PC-9 (cell line): ENCODE data around the gene CCDC86. TPM values are rescaled to one million over a fixed set of nuclear protein-coding genes. Genes with fewer than 3 reads are reported as not detected.

ENCODE experiments used
- BruUV-seq: library from RNA; stranded (reverse); fragments of 400-500 nt; replicated peaks from 2 replicates; lab custom pipeline; 2021; lab: Mats Ljungman, UMichigan
- CTCF ChIA-PET: fragments of 300-600 bp; sonication (Branson Sonifier 250); formaldehyde crosslinking; loops from one replicate; lab custom pipeline; 2022; ENCODE audit warnings: antibody characterized with exemption; lab: Charles Lee
- POLR2A ChIA-PET: fragments of 300-600 bp; sonication (Branson Sonifier 250); formaldehyde crosslinking; loops from one replicate; lab custom pipeline; 2022; ENCODE audit warnings: antibody characterized with exemption; ENCODE audit not compliant: unreplicated experiment; lab: Charles Lee
- DNase-seq, 2 experiments: peaks; one replicate each; pipeline versions ENCODE4 v3.0.0 to v3.0.0-alpha.2; 2015 to 2022; ENCODE audit warnings: mixed read lengths in 1 of 2
- H2AFZ ChIP-seq: fragments of 200-600 bp; sonication (generic); 2 replicates; pipeline ENCODE4 v1.8.1; 2017; ENCODE audit warnings: antibody characterized with exemption
- H3F3A ChIP-seq: fragments of 200-600 bp; sonication (generic); 2 replicates; pipeline ENCODE4 v1.8.1; 2017; ENCODE audit warnings: antibody characterized with exemption, mild to moderate bottlenecking, low read depth; ENCODE audit not compliant: insufficient read depth
- H3K27ac ChIP-seq: fragments of 200-600 bp; sonication (generic); 2 replicates; pipeline ENCODE4 v1.6.1; 2016; ENCODE audit warnings: mixed run types
- H3K27me3 ChIP-seq: fragments of 200-600 bp; sonication (generic); 2 replicates; pipeline ENCODE4 v1.6.1; 2016; ENCODE audit warnings: low read depth, mixed run types; ENCODE audit not compliant: insufficient read depth
- H3K36me3 ChIP-seq: fragments of 200-600 bp; sonication (generic); 2 replicates; pipeline ENCODE4 v1.6.1; 2016; ENCODE audit warnings: low read depth, mixed run types
- H3K4me1 ChIP-seq: fragments of 200-600 bp; sonication (generic); replicated peaks from 2 replicates; pipeline ENCODE4 v1.6.1; 2016; ENCODE audit warnings: mixed run types; ENCODE audit not compliant: insufficient read depth
- H3K4me2 ChIP-seq: fragments of 200-600 bp; sonication (generic); 2 replicates; pipeline ENCODE4 v1.6.1; 2017; ENCODE audit warnings: mixed run types
- H3K4me3 ChIP-seq: fragments of 200-600 bp; sonication (generic); 2 replicates; pipeline ENCODE4 v1.6.1; 2016; ENCODE audit warnings: mixed run types
- H3K79me2 ChIP-seq: fragments of 200-600 bp; sonication (generic); 2 replicates; pipeline ENCODE4 v1.6.1; 2017; ENCODE audit warnings: low read depth, mixed run types
- H3K9me2 ChIP-seq: fragments of 200-600 bp; sonication (generic); 2 replicates; pipeline ENCODE4 v1.8.1; 2017; ENCODE audit warnings: mild to moderate bottlenecking; ENCODE audit not compliant: insufficient read depth
- H3K9me3 ChIP-seq: fragments of 200-600 bp; sonication (generic); 2 replicates; pipeline ENCODE4 v1.8.1; 2016; ENCODE audit warnings: low read depth; ENCODE audit not compliant: insufficient read depth
- H4K20me1 ChIP-seq: fragments of 200-600 bp; sonication (generic); 2 replicates; pipeline ENCODE4 v1.8.1; 2017; ENCODE audit not compliant: insufficient read depth
- CTCF ChIP-seq: fragments of 200-600 bp; sonication (generic); conservative IDR thresholded peaks from 2 replicates; pipeline ENCODE4 v1.6.1; 2017; ENCODE audit warnings: mixed run types, antibody characterized with exemption, mild to moderate bottlenecking, moderate library complexity
- EZH2 ChIP-seq: fragments of 200-600 bp; sonication (generic); IDR thresholded peaks from 2 replicates; pipeline ENCODE4 v1.8.0; 2017; ENCODE audit warnings: antibody characterized with exemption, low read depth
- intact Hi-C: fragments of 100-400 bp; cut with micrococcal nuclease; formaldehyde crosslinking; loops from one replicate; pipeline ENCODE4 v1.10.0; 2022; ENCODE audit not compliant: unreplicated experiment
- total RNA-seq: library from RNA; stranded (reverse); gene quantifications from 2 replicates; pipeline ENCODE4 v1.2.3, GENCODE V29; 2021

CCDC86 gene
- total RNA-seq, 1 experiment from 2014 or later = 35.6 TPM

- peaks cover 18% of the 10 kb centered on the region for H3K36me3 ChIP-seq
- DNase-seq = no peak
- TF ChIP-seq CTCF (no peak), EZH2 (no peak)
- no peaks in the 10 kb centered on the region for H3K4me1 ChIP-seq
- ChIA-PET POLR2A (no interaction called here), CTCF (no interaction called here)
- no TSS peak for BruUV-seq
- no peak overlapping the region for H3K4me2 ChIP-seq
- no peaks in the 10 kb centered on the region for H3K79me2 ChIP-seq
- H3K9me3 ChIP-seq = no peaks in the 10 kb centered on the region
- H3F3A ChIP-seq = no peaks in the 10 kb centered on the region
- H3K4me3 ChIP-seq = no peak overlapping the region
- no peaks in the 10 kb centered on the region for H3K9me2 ChIP-seq
- H3K27me3 ChIP-seq = no peaks in the 10 kb centered on the region
- intact Hi-C loops = no loop called here
- H4K20me1 ChIP-seq = no peaks in the 10 kb centered on the region; the same call in 1 of the 2 replicates
- no peak overlapping the region for H2AFZ ChIP-seq
- H3K27ac ChIP-seq = no peak overlapping the region
Measured at GRCh38 chr11:60852982-60853950, 11.4 kb downstream of the CCDC86 start.

DNA sequence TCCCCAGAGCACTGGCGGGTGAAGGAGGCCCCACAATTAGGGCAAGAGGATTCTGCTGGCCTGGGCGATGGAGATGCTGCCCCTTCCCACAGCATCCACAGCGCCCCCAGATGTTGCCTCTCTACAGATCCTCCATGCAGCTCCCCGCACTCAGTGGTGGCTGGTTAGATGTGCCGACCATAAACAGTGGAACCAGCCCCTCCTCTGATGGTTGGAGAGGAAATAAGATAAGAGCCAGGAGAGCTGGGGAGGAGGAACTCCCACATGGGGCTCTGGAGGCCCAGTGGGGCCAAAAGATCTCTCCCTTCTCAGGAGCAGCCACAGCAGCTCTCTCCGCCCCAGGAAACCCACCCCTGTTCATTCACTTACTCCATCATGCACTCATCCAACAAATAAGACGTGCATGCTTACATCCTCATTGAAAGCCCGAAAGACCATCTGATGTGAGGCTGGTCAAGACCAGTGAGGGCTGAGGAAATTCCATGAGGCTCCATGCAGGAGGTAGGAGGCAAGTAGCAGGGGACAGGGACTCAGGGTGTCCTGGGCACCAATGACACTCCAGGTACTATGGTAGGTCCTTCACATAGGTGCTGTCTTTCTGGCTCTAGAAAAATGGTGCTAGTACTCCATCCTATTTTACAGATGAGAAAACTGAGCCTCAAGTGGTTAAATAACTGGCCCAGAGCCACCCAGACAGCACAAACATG is 12.4 kb downstream of the CCDC86 start:
- no peak overlapping the region for H3K4me2 ChIP-seq
- no TSS peak for BruUV-seq

More for the DNA sequence above, 12.4 kb downstream of the CCDC86 start:
- intact Hi-C loops = no loop called here
- H3K27me3 ChIP-seq = no peaks in the 10 kb centered on the region
- POLR2A ChIA-PET = no interaction called here
- no peaks in the 10 kb centered on the region for H3K9me2 ChIP-seq
- no peaks in the 10 kb centered on the region for H3K4me1 ChIP-seq
- TF ChIP-seq CTCF (no peak), EZH2 (no peak)
- peak in 1 of 2 experiments; percentile 34 for DNase-seq
- H3K9me3 ChIP-seq = no peaks in the 10 kb centered on the region
- CTCF ChIA-PET = no interaction called here
- H3F3A ChIP-seq = no peaks in the 10 kb centered on the region
- H2AFZ ChIP-seq = no peak overlapping the region
- H3K4me3 ChIP-seq = no peak overlapping the region
- no peaks in the 10 kb centered on the region for H3K79me2 ChIP-seq
- H3K36me3 ChIP-seq = peaks cover 13% of the 10 kb centered on the region
- no peak overlapping the region for H3K27ac ChIP-seq
- H4K20me1 ChIP-seq = no peaks in the 10 kb centered on the region
